HEK293T (cell line): Measurements from ENCODE around the gene NPTX2.

Experiments
- CTCF ChIA-PET: fragments of 350-600 bp; formaldehyde crosslinking; extraction: SDS; loops from one replicate; lab custom pipeline; 2021; ENCODE audit warnings: antibody characterized with exemption, inconsistent platforms; lab: Yijun Ruan, JAX
- POLR2A ChIA-PET: fragments of 350-600 bp; formaldehyde crosslinking; extraction: SDS; loops from one replicate; lab custom pipeline; 2020; ENCODE audit warnings: antibody characterized with exemption, inconsistent platforms; lab: Yijun Ruan, JAX
- DNase-seq: peaks from one replicate; pipeline ENCODE4 v3.0.0; 2012; ENCODE audit warnings: mixed read lengths; ENCODE audit errors: extremely low spot score
- ARNT ChIP-seq: fragments of 450-650 bp; IDR thresholded peaks from 2 replicates; pipeline ENCODE4 v1.6.1; 2017; ENCODE audit warnings: mild to moderate bottlenecking
- BHLHE40 ChIP-seq: fragments of 450-650 bp; IDR thresholded peaks from 2 replicates; pipeline ENCODE4 v1.6.1; 2016; ENCODE audit warnings: mild to moderate bottlenecking, moderate library complexity, borderline replicate concordance
- CTBP1 ChIP-seq: fragments of 450-650 bp; IDR thresholded peaks from 2 replicates; pipeline ENCODE4 v1.6.1; 2016; ENCODE audit warnings: borderline replicate concordance
- ELF4 ChIP-seq: fragments of 450-650 bp; IDR thresholded peaks from 2 replicates; pipeline ENCODE4 v1.6.1; 2017; ENCODE audit warnings: antibody characterized with exemption
- FOXA1 ChIP-seq: fragments of 450-650 bp; IDR thresholded peaks from 2 replicates; pipeline ENCODE4 v1.6.1; 2016; ENCODE audit warnings: mild to moderate bottlenecking
- FOXK2 ChIP-seq: fragments of 450-650 bp; IDR thresholded peaks from 2 replicates; pipeline ENCODE4 v1.6.1; 2016; ENCODE audit warnings: mild to moderate bottlenecking
- FOXM1 ChIP-seq: fragments of 450-650 bp; IDR thresholded peaks from 2 replicates; pipeline ENCODE4 v1.6.1; 2017; ENCODE audit warnings: mild to moderate bottlenecking, borderline replicate concordance
- HDGF ChIP-seq: fragments of 450-650 bp; IDR thresholded peaks from 2 replicates; pipeline ENCODE4 v1.6.1; 2017; ENCODE audit warnings: antibody characterized with exemption, borderline replicate concordance
- L3MBTL2 ChIP-seq: fragments of 450-650 bp; conservative IDR thresholded peaks from 2 replicates; pipeline ENCODE4 v1.6.1; 2016; ENCODE audit warnings: mild to moderate bottlenecking
- LEF1 ChIP-seq: fragments of 450-650 bp; IDR thresholded peaks from 2 replicates; pipeline ENCODE4 v1.6.1; 2017; ENCODE audit warnings: mild to moderate bottlenecking, borderline replicate concordance
- NFRKB ChIP-seq: fragments of 450-650 bp; IDR thresholded peaks from 2 replicates; pipeline ENCODE4 v1.6.1; 2016; ENCODE audit warnings: mild to moderate bottlenecking, moderate library complexity
- SP1 ChIP-seq: fragments of 450-650 bp; IDR thresholded peaks from 2 replicates; pipeline ENCODE4 v1.6.1; 2017
- SUZ12 ChIP-seq: fragments of 450-650 bp; IDR thresholded peaks from 2 replicates; pipeline ENCODE4 v1.6.1; 2016; ENCODE audit warnings: mild to moderate bottlenecking
- TARDBP ChIP-seq: fragments of 450-650 bp; IDR thresholded peaks from 2 replicates; pipeline ENCODE4 v1.6.1; 2016
- ZNF384 ChIP-seq: fragments of 450-650 bp; IDR thresholded peaks from 2 replicates; pipeline ENCODE4 v1.6.1; 2016
- TF ChIP-seq, protein P1 (sequence below): fragments of 450-650 bp; IDR thresholded peaks from 2 replicates; pipeline ENCODE4 v1.6.1; 2016

Gene NPTX2

DNA sequence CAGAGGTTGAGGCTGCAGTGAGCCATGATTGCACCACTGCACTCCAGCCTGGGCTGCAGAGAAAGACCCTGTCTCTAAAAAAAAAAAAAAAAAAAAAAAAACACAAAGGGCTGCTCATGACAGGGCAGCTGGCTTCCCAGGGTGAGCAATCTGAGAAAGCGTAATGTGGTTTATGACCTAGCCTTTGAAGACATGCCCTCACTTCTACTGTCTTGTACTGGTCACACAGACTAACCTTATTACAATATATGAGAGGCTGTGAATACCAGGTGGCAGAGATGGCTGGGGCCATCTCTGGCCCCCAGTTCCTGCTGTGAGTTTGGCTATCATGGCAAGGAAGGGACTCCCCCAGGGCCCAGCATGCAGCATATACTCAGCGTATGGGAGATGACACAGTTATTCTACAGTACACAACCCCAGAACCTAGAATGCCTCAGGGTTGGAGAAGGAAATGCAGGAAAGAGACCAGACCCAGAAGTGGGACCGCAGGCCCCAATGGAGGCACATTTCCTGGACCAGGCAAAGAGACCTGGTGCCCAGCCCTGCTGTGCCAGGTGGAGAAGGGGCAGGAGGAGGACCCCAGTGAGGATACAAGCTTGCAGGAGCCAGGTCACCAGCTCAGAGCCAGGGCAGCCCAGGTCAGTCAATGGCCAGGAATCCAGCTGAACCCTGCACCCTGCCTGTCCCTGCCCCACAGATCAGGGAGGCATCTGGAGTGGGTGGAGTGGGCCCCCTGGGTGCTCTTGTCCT is 26.3 kb downstream of the NPTX2 start:
- POLR2A ChIA-PET: no interaction called here
- TF ChIP-seq LEF1: no peak
- no peak for TF ChIP-seq CTBP1
- no peak for TF ChIP-seq FOXK2
- TF ChIP-seq BHLHE40: no peak
- no peak for TF ChIP-seq SP1
- no peak for TF ChIP-seq ELF4
- no peak for TF ChIP-seq ARNT
- TF ChIP-seq FOXM1: no peak
- no peak for TF ChIP-seq ZNF384
- TF ChIP-seq HDGF: no peak
- TF ChIP-seq FOXA1: no peak
- TF ChIP-seq TARDBP: no peak
- TF ChIP-seq L3MBTL2: no peak
- TF ChIP-seq SUZ12: no peak
- no peak for TF ChIP-seq NFRKB
- TF ChIP-seq, protein P1, sequence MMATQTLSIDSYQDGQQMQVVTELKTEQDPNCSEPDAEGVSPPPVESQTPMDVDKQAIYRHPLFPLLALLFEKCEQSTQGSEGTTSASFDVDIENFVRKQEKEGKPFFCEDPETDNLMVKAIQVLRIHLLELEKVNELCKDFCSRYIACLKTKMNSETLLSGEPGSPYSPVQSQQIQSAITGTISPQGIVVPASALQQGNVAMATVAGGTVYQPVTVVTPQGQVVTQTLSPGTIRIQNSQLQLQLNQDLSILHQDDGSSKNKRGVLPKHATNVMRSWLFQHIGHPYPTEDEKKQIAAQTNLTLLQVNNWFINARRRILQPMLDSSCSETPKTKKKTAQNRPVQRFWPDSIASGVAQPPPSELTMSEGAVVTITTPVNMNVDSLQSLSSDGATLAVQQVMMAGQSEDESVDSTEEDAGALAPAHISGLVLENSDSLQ: no peak
- CTCF ChIA-PET: no interaction called here
- DNase-seq: no peak

DNA sequence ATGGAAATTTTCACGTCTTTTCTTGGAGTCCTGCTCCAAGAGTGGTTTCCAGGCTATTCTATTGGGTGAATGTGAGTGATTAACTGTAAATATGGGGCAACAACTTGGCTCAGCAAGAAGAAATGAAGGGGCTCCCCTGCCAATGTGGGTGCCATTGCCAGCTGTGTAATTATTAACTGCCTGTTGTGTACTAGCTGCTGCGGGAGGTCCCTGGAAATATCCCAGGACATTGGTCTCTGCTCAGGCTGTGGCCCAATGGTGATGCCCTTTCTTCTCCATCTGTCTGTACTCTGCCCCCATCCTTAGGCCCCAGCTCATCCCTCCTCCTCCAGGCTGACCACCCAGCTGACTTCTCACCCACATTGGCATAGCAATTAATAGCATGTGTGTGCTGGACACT is 29.4 kb downstream of the NPTX2 start:
- no peak for DNase-seq
- ChIA-PET CTCF (no interaction called here), POLR2A (no interaction called here)
- TF ChIP-seq HDGF (no peak), LEF1 (no peak), SUZ12 (no peak), L3MBTL2 (no peak), BHLHE40 (no peak), SP1 (no peak), FOXA1 (no peak), ARNT (no peak), TARDBP (no peak), NFRKB (no peak), FOXM1 (no peak), CTBP1 (no peak), FOXK2 (no peak), ELF4 (no peak), ZNF384 (no peak)
- TF ChIP-seq, protein P1: no peak

DNA sequence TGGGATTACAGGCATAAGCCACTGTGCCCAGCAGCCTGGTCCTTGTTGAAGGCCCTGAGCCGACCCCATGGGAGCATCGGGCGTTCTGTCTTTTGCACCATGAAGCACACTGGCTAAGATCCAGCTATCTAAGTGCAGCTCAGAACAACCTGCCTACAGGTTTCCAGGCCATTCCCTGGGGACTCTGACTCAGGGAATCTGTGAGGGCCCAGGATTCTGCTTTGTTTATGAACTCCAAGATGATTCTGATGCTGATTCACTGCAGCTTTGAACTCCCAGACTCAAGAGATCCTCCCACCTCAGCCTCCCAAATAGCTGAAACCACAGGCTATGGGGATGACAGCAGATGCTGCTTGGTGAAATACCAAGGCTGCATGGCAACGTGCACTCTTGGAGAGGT is 30.2 kb downstream of the NPTX2 start:
- DNase-seq: no peak
- ChIA-PET POLR2A (no interaction called here), CTCF (interaction anchor here (0.6 kb wide), 1 partner anchor 57 kb away, joined by 3 read pairs; no protein-coding TSS in a partner anchor)
- TF ChIP-seq ELF4: no peak
- TF ChIP-seq ARNT: no peak
- no peak for TF ChIP-seq CTBP1
- TF ChIP-seq FOXK2: no peak
- TF ChIP-seq TARDBP: no peak
- TF ChIP-seq L3MBTL2: no peak
- TF ChIP-seq FOXA1: no peak
- no peak for TF ChIP-seq ZNF384
- TF ChIP-seq NFRKB: no peak
- no peak for TF ChIP-seq HDGF
- no peak for TF ChIP-seq LEF1

DNA sequence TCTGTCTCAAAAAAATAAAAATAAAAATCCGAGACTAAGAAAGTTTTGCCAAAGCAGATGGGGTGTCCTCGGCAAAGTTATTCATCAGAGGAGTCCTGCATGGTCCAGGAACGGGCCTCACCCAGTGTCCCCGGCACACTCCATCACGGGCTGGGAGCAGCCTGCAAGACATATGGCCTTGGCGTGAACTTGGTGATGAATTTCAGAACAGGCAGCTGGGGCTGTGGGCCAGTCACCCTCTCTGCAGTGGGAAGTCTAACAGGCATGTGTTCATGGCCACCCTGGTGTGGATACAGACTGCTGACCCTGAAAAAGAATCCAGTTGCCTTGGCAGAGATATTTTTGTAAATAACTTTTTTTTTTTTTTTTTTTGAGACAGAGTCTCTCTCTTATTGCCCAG is 34.7 kb downstream of the NPTX2 start:
- ChIA-PET CTCF (no interaction called here), POLR2A (no interaction called here)
- TF ChIP-seq ELF4 (no peak), HDGF (no peak), ZNF384 (no peak), FOXK2 (no peak), TARDBP (no peak), CTBP1 (no peak), L3MBTL2 (no peak), SP1 (no peak), FOXA1 (no peak)
- TF ChIP-seq, protein P1: no peak
- DNase-seq: no peak

DNA sequence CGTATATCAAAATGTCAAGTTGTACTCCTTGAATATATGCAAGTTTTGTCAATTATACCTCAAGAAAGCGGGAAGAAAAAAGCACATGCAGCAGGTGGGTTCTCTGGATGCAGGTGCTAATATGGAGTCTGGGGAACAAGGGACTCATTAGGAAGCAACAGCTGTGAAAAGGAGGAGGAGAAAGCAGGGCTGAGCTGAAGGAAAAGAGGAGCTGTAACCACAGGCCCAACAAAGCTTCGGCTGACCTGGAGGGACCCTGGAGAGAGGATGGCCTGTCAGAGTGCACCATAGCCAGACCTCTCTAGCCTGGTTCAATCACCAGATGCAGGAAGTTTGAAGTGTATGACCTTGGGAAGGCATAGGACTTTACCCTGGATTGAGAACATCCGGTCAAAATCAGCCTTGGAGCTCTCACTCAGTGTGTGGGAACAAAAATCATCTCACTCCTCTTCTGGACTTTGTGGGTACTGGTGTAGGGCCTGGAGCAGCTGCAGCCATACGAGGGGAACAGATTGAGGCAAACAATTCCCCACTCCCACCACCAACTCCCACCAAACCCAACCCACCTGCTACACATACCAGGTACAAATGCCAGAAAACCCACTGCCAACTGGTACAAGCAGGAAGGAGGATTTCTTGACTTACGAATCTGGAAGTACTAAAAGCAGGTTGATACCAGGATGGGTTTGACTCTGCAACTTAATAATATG is 36.7 kb downstream of the NPTX2 start:
- ChIA-PET POLR2A (interaction anchor here (1.5 kb wide), 1 partner anchor 37 kb away, joined by 5 read pairs; the partner anchor contains the start of gene NPTX2), CTCF (interaction anchor here (0.6 kb wide), 2 partner anchors 16 to 564 kb away, joined by 4 read pairs; no protein-coding TSS in a partner anchor)
- no peak for TF ChIP-seq ELF4
- no peak for TF ChIP-seq SP1
- TF ChIP-seq LEF1: no peak
- TF ChIP-seq FOXK2: no peak
- no peak for TF ChIP-seq ARNT
- DNase-seq: no peak
